Measurements from ENCODE around the gene SUGCT.

- TF ChIP-seq RFX5 (IDR thresholded peaks at IDR 0.05; ENCODE audit: low read length) (no peak), SIN3A (IDR thresholded peaks at IDR 0.05; ENCODE audit: borderline replicate concordance, low read depth, low read length) (no peak), YY1 (IDR thresholded peaks at IDR 0.05; ENCODE audit: low read depth) (no peak), NRF1 (IDR thresholded peaks at IDR 0.05; ENCODE audit: low read depth, low read length) (no peak), MAX (IDR thresholded peaks at IDR 0.05; ENCODE audit: low read depth) (no peak), EZH2phosphoT487 (IDR thresholded peaks at IDR 0.05; ENCODE audit: borderline replicate concordance, low read depth) (no peak), USF2 (IDR thresholded peaks at IDR 0.05; ENCODE audit: borderline replicate concordance, low read depth, low read length) (no peak), CTCF (IDR thresholded peaks at IDR 0.05) (no peak), POLR2AphosphoS5 (IDR thresholded peaks at IDR 0.05; ENCODE audit: low read depth, low read length) (no peak), FOXM1 (IDR thresholded peaks at IDR 0.05; ENCODE audit: low read depth) (no peak)
These were observed 622.3 kb downstream of the SUGCT start for GRCh38 chr7:40757109-40757508.

Data from SK-N-SH (cell line).